BJ (cell line): ENCODE measurements around the gene FAM53A. TPM values are rescaled to one million over a fixed set of nuclear protein-coding genes. Genes with fewer than 3 reads are reported as not detected.
"Not testable (repeated sequence)": the region's sequence is repeated elsewhere in the genome, so short reads cannot be mapped to it uniquely, and the experiment has no call there.

Experiments
- CTCF ChIA-PET: fragments of 350-600 bp; formaldehyde crosslinking; extraction: SDS; loops from one replicate; lab custom pipeline; 2021; ENCODE audit warnings: antibody characterized with exemption, inconsistent platforms; lab: Yijun Ruan, JAX
- POLR2A ChIA-PET: fragments of 300-600 bp; sonication (Branson Sonifier 250); formaldehyde crosslinking; extraction: SDS; loops from one replicate; lab custom pipeline; 2021; ENCODE audit warnings: antibody characterized with exemption; lab: Charles Lee
- DNase-seq: peaks from one replicate; pipeline ENCODE4 v3.0.0-alpha.2; 2011; ENCODE audit warnings: low read depth
- H3K27me3 ChIP-seq: 2 replicates; pipeline ENCODE4 v1.6.0; 2011; ENCODE audit warnings: low read length; ENCODE audit not compliant: control insufficient read depth, insufficient read depth
- H3K36me3 ChIP-seq: 2 replicates; pipeline ENCODE4 v1.5.1; 2011; ENCODE audit warnings: low read length; ENCODE audit not compliant: control insufficient read depth, insufficient read depth
- H3K4me3 ChIP-seq: 2 replicates; pipeline ENCODE4 v1.5.1; 2011; ENCODE audit warnings: low read depth, mild to moderate bottlenecking, control low read depth, low read length
- CTCF ChIP-seq: IDR thresholded peaks from 2 replicates; pipeline ENCODE4 v1.5.1; 2011; ENCODE audit warnings: low read depth, mild to moderate bottlenecking, control low read depth, inconsistent platforms, low read length, moderate library complexity; ENCODE audit not compliant: insufficient read depth
- polyA plus RNA-seq: library from polyadenylated mRNA; depleted of rRNA; stranded (reverse); fragments of >200 nt; gene quantifications from 2 replicates; pipeline ENCODE4 v1.2.3, GENCODE V29; 2011

FAM53A gene
- polyA plus RNA-seq, 1 experiment: 3.7 TPM

DNA sequence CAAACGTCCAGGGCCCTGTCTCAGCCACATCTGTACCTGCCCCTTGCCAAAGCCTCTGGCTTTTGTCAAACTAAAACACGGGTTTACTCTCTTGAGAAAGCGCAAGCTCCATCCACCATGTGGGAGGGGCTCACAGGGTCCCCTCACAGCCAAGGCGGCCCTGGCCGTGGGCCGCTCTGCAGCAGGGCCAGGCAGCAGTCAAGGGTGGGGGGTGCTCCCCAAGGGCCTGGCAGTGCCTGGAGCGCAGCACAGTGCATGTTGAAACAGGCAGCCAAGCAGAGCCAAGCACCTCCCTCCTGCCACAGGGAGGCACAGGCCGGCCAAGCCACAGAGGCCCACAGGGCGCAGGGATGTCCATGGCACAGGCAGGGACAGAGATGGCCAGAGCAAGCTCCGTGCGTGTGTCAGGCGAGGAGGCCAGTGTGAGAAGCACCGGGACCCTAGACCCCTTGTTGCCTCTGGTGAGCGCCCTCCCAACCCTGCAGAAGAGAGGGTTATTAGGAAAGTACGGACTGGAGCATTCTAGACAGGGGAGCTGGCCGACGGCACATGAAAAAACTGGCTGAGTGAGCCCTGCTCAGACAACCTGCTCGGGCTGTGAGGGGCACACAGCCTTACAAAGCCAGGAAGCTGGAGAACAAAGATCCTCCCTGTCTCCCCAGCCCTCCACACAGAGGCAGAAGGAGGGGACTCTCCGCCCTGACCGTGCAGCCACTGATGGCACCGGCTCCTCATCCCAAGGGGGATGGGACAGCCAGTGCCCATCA lies 39.0 kb downstream of the FAM53A start:
- ChIA-PET CTCF (interaction anchor here (1.0 to 3.8 kb wide), 2 partner anchors 16 to 293 kb away, joined by 3 to 15 read pairs; no protein-coding TSS in a partner anchor), POLR2A (no interaction called here)
- TF ChIP-seq CTCF: no peak
- H3K4me3 ChIP-seq: no peak overlapping the region
- H3K36me3 ChIP-seq: no peaks in the 10 kb centered on the region
- H3K27me3 ChIP-seq: no peaks in the 10 kb centered on the region
- no peak for DNase-seq

- ChIA-PET POLR2A (no interaction called here), CTCF (interaction anchor here (0.6 to 3.8 kb wide), 2 partner anchors 15 to 434 kb away, joined by 3 to 15 read pairs; no protein-coding TSS in a partner anchor)
- no peaks in the 10 kb centered on the region for H3K27me3 ChIP-seq
- no peak for DNase-seq
- no peak overlapping the region for H3K4me3 ChIP-seq
- TF ChIP-seq CTCF: no peak
- H3K36me3 ChIP-seq: no peaks in the 10 kb centered on the region
Measured at GRCh38 chr4:1643971-1644735, 40.0 kb downstream of the FAM53A start.

DNA sequence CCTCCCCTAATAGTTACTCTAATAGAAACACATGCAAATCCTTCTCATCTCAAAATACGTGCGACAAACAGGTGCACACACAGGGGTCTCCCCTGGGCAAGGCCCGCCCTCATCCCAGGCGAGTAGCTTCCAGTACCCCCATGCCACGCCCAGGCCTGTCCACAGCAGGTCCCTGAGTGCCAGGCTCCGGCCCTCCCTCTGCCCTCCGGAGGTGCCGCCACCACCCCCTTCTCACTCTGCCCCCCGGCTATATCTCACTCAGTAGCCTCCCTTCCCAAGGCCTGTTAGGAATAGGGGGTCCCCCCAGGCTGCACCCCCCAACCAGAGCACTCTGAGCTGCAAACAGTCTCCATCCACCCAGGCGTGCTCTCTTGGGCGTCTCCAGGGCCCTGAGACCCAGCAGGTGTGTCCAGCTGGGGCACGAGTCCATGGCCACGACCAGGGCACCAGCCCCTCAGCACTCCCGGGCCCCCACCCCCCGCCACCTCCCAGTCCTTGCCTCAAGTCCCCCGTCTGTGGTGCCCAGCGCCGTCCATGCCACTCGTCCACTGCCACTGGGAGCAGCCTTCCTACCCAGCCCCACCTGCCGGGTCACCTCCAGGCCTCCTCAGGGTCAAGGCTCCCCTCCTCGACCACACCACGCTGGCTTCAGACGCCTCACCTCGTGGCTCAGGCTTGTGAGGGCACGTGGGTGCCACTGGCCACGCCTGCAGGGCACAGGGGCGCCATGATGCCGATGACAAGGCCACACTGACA lies 41.7 kb downstream of the FAM53A start:
- TF ChIP-seq CTCF: no peak
- no peaks in the 10 kb centered on the region for H3K27me3 ChIP-seq
- no peak overlapping the region for H3K4me3 ChIP-seq
- no peak for DNase-seq
- CTCF ChIA-PET: interaction anchor here (1.4 kb wide), 1 partner anchor 13 kb away, joined by 4 read pairs; no protein-coding TSS in a partner anchor
- POLR2A ChIA-PET: no interaction called here
- H3K36me3 ChIP-seq: no peaks in the 10 kb centered on the region

DNA sequence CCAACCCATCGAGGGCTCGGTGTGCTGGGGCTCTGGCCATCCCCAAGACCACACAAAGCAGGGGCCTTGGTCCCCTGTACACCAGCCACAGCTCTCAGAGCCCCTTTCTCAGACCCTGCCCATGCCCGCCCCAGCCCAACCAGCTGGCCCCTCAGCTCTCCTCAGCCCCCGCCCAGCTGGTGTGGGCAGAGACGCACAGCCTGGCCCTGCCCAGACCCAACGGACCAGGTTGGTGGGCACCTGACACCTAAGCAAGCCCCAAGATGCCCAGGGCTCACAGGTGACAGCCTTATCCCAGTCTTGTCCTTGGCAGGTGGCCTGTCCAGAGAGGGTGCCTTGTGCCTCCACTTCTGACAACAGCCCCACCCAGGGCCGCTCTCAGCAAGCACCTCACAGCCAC lies 42.4 kb downstream of the FAM53A start:
- no peak overlapping the region for H3K4me3 ChIP-seq
- DNase-seq: no peak
- ChIA-PET CTCF (no interaction called here), POLR2A (no interaction called here)
- no peaks in the 10 kb centered on the region for H3K27me3 ChIP-seq
- no peaks in the 10 kb centered on the region for H3K36me3 ChIP-seq
- no peak for TF ChIP-seq CTCF

- CTCF ChIA-PET: interaction anchor here (0.6 kb wide), 1 partner anchor 225 kb away, joined by 3 read pairs; no protein-coding TSS in a partner anchor
- POLR2A ChIA-PET: interaction anchor here (0.7 kb wide), 1 partner anchor 601 kb away, joined by 6 read pairs; no protein-coding TSS in a partner anchor
- not testable (repeated sequence) for H3K27me3 ChIP-seq, H3K4me3 ChIP-seq, H3K36me3 ChIP-seq, DNase-seq
Measured at GRCh38 chr4:1640716-1641503, 43.2 kb downstream of the FAM53A start.
